ENCODE measurements around the gene PHPT1. TPM values are rescaled to one million over a fixed set of nuclear protein-coding genes. Genes with fewer than 3 reads are reported as not detected.

PHPT1 gene
- total and polyA plus RNA-seq, 2 of the 8 experiments (the other 6 are each of a cell fraction or from before 2014, with no cell fraction given) = 109 to 226 TPM

GRCh38 chr9:136885950-136886578 is 36.9 kb downstream of the PHPT1 start, which contains the start of gene TRAF2:
Gene TRAF2 (plus strand): TSS chr9:136886516. CDS start chr9:136898741, 12,225 bp downstream.
- H4K8ac ChIP-seq (ENCODE audit: extremely low read depth, insufficient read depth, low read length) = peak within 1 kb of the TSS; percentile 84
- no peaks in the 10 kb centered on the region for H3K9me3 ChIP-seq (ENCODE audit: insufficient read depth in 2 of 2, low read depth in 1 of 2, low read length in 1 of 2)
- H3K36me3 ChIP-seq (ENCODE audit: control insufficient read depth in 2 of 4, insufficient read depth in 4 of 4, low read length in 3 of 4) = peaks cover 0 to 7% (median 0%) of the 10 kb centered on the region in 4 experiments; a peak in 2 of 8 replicates
- H3K56ac ChIP-seq (replicated peaks; ENCODE audit: insufficient read length, low read depth, low read length) = peak within 1 kb of the TSS; percentile 64
- H3K4me1 ChIP-seq (replicated peaks in 1 of 4; ENCODE audit: control insufficient read depth in 3 of 4, insufficient read depth in 4 of 4, low read length in 3 of 4) = peaks cover 0 to 6% (median 2%) of the 10 kb centered on the region in 4 experiments; a peak in 4 of 7 replicates
- H3K4me3 ChIP-seq (ENCODE audit: extremely low read depth in 1 of 4, insufficient read depth in 2 of 4, low read depth in 3 of 4, low read length in 4 of 4) = peak within 1 kb of the TSS; percentile 74 to 98 (median 78)
- no peak within 1 kb of the TSS for H2BK5ac ChIP-seq (ENCODE audit: low read depth, low read length)
- H3K14ac ChIP-seq (ENCODE audit: insufficient read length) = peak within 1 kb of the TSS; percentile 43
- ChIA-PET CTCF (ENCODE audit: partially characterized antibody) (interaction anchor here (0.6 to 0.7 kb wide), 2 partner anchors 160 to 182 kb away, joined by 3 to 4 read pairs; no protein-coding TSS in a partner anchor), POLR2A (ENCODE audit: partially characterized antibody) (interaction anchor here (0.6 to 3.4 kb wide), 6 partner anchors 12 to 85 kb away, joined by 3 to 15 read pairs (median 4); partner anchors contain the start of gene MAMDC4)
- H4K20me1 ChIP-seq (replicated peaks in 1 of 2; ENCODE audit: control insufficient read depth in 1 of 2, insufficient read depth in 2 of 2, low read length in 2 of 2) = peaks cover 9 to 14% of the 10 kb centered on the region in 2 experiments
- H3K27me3 ChIP-seq (replicated peaks in 1 of 4; ENCODE audit: control insufficient read depth in 3 of 4, extremely low read depth in 1 of 4, insufficient read depth in 3 of 4, low read length in 3 of 4) = no peaks in the 10 kb centered on the region
- H4K5ac ChIP-seq (ENCODE audit: insufficient read length, low read depth, low read length) = peak within 1 kb of the TSS; percentile 60
- peak within 1 kb of the TSS; percentile 92 for H3K4ac ChIP-seq (replicated peaks; ENCODE audit: insufficient read length, low read depth, low read length)
- no peak for FAIRE-seq
- H3K23ac ChIP-seq (ENCODE audit: insufficient read length) = no peak within 1 kb of the TSS
- H3K4me2 ChIP-seq (ENCODE audit: insufficient read depth in 1 of 2, low read depth in 2 of 2, low read length in 2 of 2) = peak within 1 kb of the TSS; percentile 59 to 91
- no peak within 1 kb of the TSS for H2BK20ac ChIP-seq (ENCODE audit: low read length)
- H3K79me1 ChIP-seq (ENCODE audit: low read depth, low read length) = peaks cover 13% of the 10 kb centered on the region
- peak within 1 kb of the TSS; percentile 81 for H4K91ac ChIP-seq (replicated peaks; ENCODE audit: insufficient read length, low read length)
- peaks cover 5% of the 10 kb centered on the region; the same call in 1 of the 2 replicates for H3K23me2 ChIP-seq (ENCODE audit: low read depth, low read length)
- H2BK15ac ChIP-seq (ENCODE audit: low read length) = no peak within 1 kb of the TSS
- H3K79me2 ChIP-seq (ENCODE audit: control insufficient read depth in 1 of 2, insufficient read depth in 2 of 2, low read length in 2 of 2) = peaks cover 17 to 43% of the 10 kb centered on the region in 2 experiments; a peak in 3 of 4 replicates
- no peak within 1 kb of the TSS for H2AK5ac ChIP-seq (ENCODE audit: low read depth, low read length)
- H2BK12ac ChIP-seq (ENCODE audit: low read depth, low read length) = no peak within 1 kb of the TSS
- DNase-seq (ENCODE audit: low read depth in 1 of 2, low spot score in 2 of 2) = peak; percentile 98 to 99
- WGBS, 2 experiments (ENCODE audit: extremely low coverage in 1 of 2, insufficient coverage in 1 of 2, insufficient read length in 1 of 2, insufficient replicate concordance in 2 of 2, low coverage in 1 of 2, low lambda C conversion rate in 2 of 2, missing lambda C conversion rate in 1 of 2) = 3% methylated on average over 42 of the region's 88 CpGs; no CpG with 5 or more reads in 1 of the 2 experiments
- H2AFZ ChIP-seq (ENCODE audit: low read length) = peak within 1 kb of the TSS; percentile 34; the same call in 1 of the 2 replicates
- H2BK120ac ChIP-seq (replicated peaks; ENCODE audit: low read depth, low read length) = no peak within 1 kb of the TSS
- 0 out of 2 replicates have a peak within 1 kb of the TSS, but pooled peaks have one; percentile 42 for H3K27ac ChIP-seq (ENCODE audit: low read depth, low read length)
- peak within 1 kb of the TSS; percentile 60 for H3K18ac ChIP-seq (ENCODE audit: extremely low read depth, low read length)
- peak within 1 kb of the TSS; percentile 32 to 91 (median 52); a peak in 5 of 7 replicates for H3K9ac ChIP-seq (replicated peaks in 1 of 4; ENCODE audit: extremely low read depth in 1 of 4, low read depth in 3 of 4, low read length in 3 of 4)
- no peak for TF ChIP-seq NRF1 (IDR thresholded peaks at IDR 0.05; ENCODE audit: low read depth, low read length)
- TF ChIP-seq TBP (IDR thresholded peaks at IDR 0.05; ENCODE audit: low read depth, low read length) = peak; percentile 59
- no peak for TF ChIP-seq RXRA (IDR thresholded peaks at IDR 0.05; ENCODE audit: insufficient read depth, low read depth, low read length)
- TF ChIP-seq SAP30 (IDR thresholded peaks at IDR 0.05; ENCODE audit: insufficient read depth, insufficient replicate concordance, low read length) = no peak
- no peak for TF ChIP-seq EP300 (IDR thresholded peaks at IDR 0.05; ENCODE audit: borderline replicate concordance in 1 of 2, low read depth in 2 of 2, low read length in 2 of 2)
- TF ChIP-seq RAD21 (IDR thresholded peaks at IDR 0.05 in 1 of 2, conservative IDR thresholded peaks at IDR 0.05 in 1 of 2; ENCODE audit: low read depth in 2 of 2, low read length in 2 of 2) = no peak
- no peak for TF ChIP-seq TAF7 (optimal IDR thresholded peaks at IDR 0.05; ENCODE audit: borderline replicate concordance, low read depth, low read length)
- TF ChIP-seq SIX5 (IDR thresholded peaks at IDR 0.05; ENCODE audit: low read depth, low read length) = no peak
- no peak for TF ChIP-seq GTF2F1 (IDR thresholded peaks at IDR 0.05; ENCODE audit: borderline replicate concordance, low read depth, low read length)
- TF ChIP-seq BRCA1 (IDR thresholded peaks at IDR 0.05; ENCODE audit: low read depth, low read length) = no peak
- TF ChIP-seq CEBPB (IDR thresholded peaks at IDR 0.05; ENCODE audit: low read depth, low read length) = no peak
